Measurements from ENCODE around the gene CAMTA1. TPM values are rescaled to one million over a fixed set of nuclear protein-coding genes. Genes with fewer than 3 reads are reported as not detected.

Gene CAMTA1
- polyA plus RNA-seq, 1 donor from 2014 or later: 162 TPM

- H2AFZ ChIP-seq (ENCODE audit: low read depth, low read length): no peak overlapping the region
- no peaks in the 10 kb centered on the region for H4K20me1 ChIP-seq (ENCODE audit: insufficient read depth)
- H3K9me3 ChIP-seq (ENCODE audit: low read length): no peaks in the 10 kb centered on the region
- H3K27ac ChIP-seq (ENCODE audit: low read length): no peak overlapping the region
- H3K9ac ChIP-seq (ENCODE audit: low read length): no peak overlapping the region
- TF ChIP-seq REST (IDR thresholded peaks at IDR 0.05; ENCODE audit: borderline replicate concordance) (no peak), EZH2 (IDR thresholded peaks at IDR 0.05; ENCODE audit: borderline replicate concordance, insufficient read depth, low read length, poor library complexity, severe bottlenecking) (no peak), SMC3 (conservative IDR thresholded peaks at IDR 0.05; ENCODE audit: poor library complexity) (no peak), POLR2AphosphoS5 (IDR thresholded peaks at IDR 0.05) (no peak), RAD21 (conservative IDR thresholded peaks at IDR 0.05) (no peak), TAF1 (IDR thresholded peaks at IDR 0.05; ENCODE audit: low read depth) (no peak), EP300 (conservative IDR thresholded peaks at IDR 0.05; ENCODE audit: poor library complexity, severe bottlenecking) (no peak), MXI1 (conservative IDR thresholded peaks at IDR 0.05; ENCODE audit: poor library complexity, severe bottlenecking) (no peak)
- TF ChIP-seq, protein P1, sequence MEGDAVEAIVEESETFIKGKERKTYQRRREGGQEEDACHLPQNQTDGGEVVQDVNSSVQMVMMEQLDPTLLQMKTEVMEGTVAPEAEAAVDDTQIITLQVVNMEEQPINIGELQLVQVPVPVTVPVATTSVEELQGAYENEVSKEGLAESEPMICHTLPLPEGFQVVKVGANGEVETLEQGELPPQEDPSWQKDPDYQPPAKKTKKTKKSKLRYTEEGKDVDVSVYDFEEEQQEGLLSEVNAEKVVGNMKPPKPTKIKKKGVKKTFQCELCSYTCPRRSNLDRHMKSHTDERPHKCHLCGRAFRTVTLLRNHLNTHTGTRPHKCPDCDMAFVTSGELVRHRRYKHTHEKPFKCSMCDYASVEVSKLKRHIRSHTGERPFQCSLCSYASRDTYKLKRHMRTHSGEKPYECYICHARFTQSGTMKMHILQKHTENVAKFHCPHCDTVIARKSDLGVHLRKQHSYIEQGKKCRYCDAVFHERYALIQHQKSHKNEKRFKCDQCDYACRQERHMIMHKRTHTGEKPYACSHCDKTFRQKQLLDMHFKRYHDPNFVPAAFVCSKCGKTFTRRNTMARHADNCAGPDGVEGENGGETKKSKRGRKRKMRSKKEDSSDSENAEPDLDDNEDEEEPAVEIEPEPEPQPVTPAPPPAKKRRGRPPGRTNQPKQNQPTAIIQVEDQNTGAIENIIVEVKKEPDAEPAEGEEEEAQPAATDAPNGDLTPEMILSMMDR (IDR thresholded peaks at IDR 0.05; ENCODE audit: poor library complexity, severe bottlenecking): no peak
- no peaks in the 10 kb centered on the region for H3K79me2 ChIP-seq (replicated peaks; ENCODE audit: insufficient read depth, low read length)
- H3K36me3 ChIP-seq (ENCODE audit: insufficient read depth, low read length): no peaks in the 10 kb centered on the region
- H3K4me2 ChIP-seq (ENCODE audit: low read length): no peak overlapping the region
- no peaks in the 10 kb centered on the region for H3K27me3 ChIP-seq (ENCODE audit: insufficient read depth, low read depth, low read length)
- no peaks in the 10 kb centered on the region for H3F3A ChIP-seq (ENCODE audit: insufficient read depth, low read length, poor library complexity, severe bottlenecking)
- H3K4me3 ChIP-seq (ENCODE audit: low read length): no peak overlapping the region
- H3K9me2 ChIP-seq (ENCODE audit: insufficient read depth, low read length): no peaks in the 10 kb centered on the region
Measured at GRCh38 chr1:7366955-7367665, 581.9 kb downstream of the CAMTA1 start.

- H3F3A ChIP-seq (ENCODE audit: insufficient read depth, low read length, poor library complexity, severe bottlenecking): no peaks in the 10 kb centered on the region
- no peak overlapping the region for H2AFZ ChIP-seq (ENCODE audit: low read depth, low read length)
- H3K9me3 ChIP-seq (ENCODE audit: low read length): no peaks in the 10 kb centered on the region
- no peaks in the 10 kb centered on the region for H3K36me3 ChIP-seq (ENCODE audit: insufficient read depth, low read length)
- no peak for TF ChIP-seq MXI1 (conservative IDR thresholded peaks at IDR 0.05; ENCODE audit: poor library complexity, severe bottlenecking)
- TF ChIP-seq, protein P1 (IDR thresholded peaks at IDR 0.05; ENCODE audit: poor library complexity, severe bottlenecking): no peak
- H3K27ac ChIP-seq (ENCODE audit: low read length): no peak overlapping the region
- no peak overlapping the region for H3K4me3 ChIP-seq (ENCODE audit: low read length)
- no peaks in the 10 kb centered on the region for H3K9me2 ChIP-seq (ENCODE audit: insufficient read depth, low read length)
- no peaks in the 10 kb centered on the region for H3K27me3 ChIP-seq (ENCODE audit: insufficient read depth, low read depth, low read length)
- H3K9ac ChIP-seq (ENCODE audit: low read length): no peak overlapping the region
- H4K20me1 ChIP-seq (ENCODE audit: insufficient read depth): no peaks in the 10 kb centered on the region
- H3K79me2 ChIP-seq (replicated peaks; ENCODE audit: insufficient read depth, low read length): no peaks in the 10 kb centered on the region
- no peak overlapping the region for H3K4me2 ChIP-seq (ENCODE audit: low read length)
Measured at GRCh38 chr1:7369866-7370265, 584.6 kb downstream of the CAMTA1 start.

Measured in neural cell (in vitro differentiated cells).